Endothelial cell of umbilical vein (primary cell): ENCODE measurements around the gene YTHDF2. TPM values are rescaled to one million over a fixed set of nuclear protein-coding genes. Genes with fewer than 3 reads are reported as not detected.

Experiments
- BruUV-seq: library from RNA; stranded (reverse); fragments of 400-500 nt; replicated peaks from 2 replicates; lab custom pipeline; 2021; lab: Mats Ljungman, UMichigan
- CTCF ChIA-PET: fragments of 300-600, 350-600 bp; sonication (Branson Sonifier 250); formaldehyde crosslinking; loops from one replicate; lab custom pipeline; 2021; ENCODE audit warnings: antibody characterized with exemption, inconsistent platforms; lab: Charles Lee
- POLR2A ChIA-PET: fragments of 300-600, 350-600 bp; sonication (Branson Sonifier 250); formaldehyde crosslinking; loops from one replicate; lab custom pipeline; 2021; ENCODE audit warnings: antibody characterized with exemption, inconsistent platforms; lab: Charles Lee
- DNase-seq: peaks from one replicate; pipeline ENCODE4 v3.0.0-alpha.2; 2011; ENCODE audit warnings: low read depth, low spot score
- FAIRE-seq: peaks from 2 replicates; lab custom pipeline; 2011; peaks lifted over from hg19 to GRCh38; lab: Jason Lieb, UNC
- H2AFZ ChIP-seq: 2 replicates; pipeline ENCODE4 v1.6.0; 2012; ENCODE audit warnings: low read depth, low read length, control low read depth, inconsistent platforms
- H3K27ac ChIP-seq: 2 replicates; pipeline ENCODE4 v1.5.1; 2011; ENCODE audit warnings: low read depth, mild to moderate bottlenecking, control low read depth, low read length, moderate library complexity; ENCODE audit not compliant: insufficient read depth
- H3K27me3 ChIP-seq, 2 experiments: 2 replicates each; pipeline versions ENCODE4 v1.6.0 to v1.6.1; 2011; ENCODE audit warnings: low read length in 2 of 2, mixed read lengths in 1 of 2; ENCODE audit not compliant: control insufficient read depth in 2 of 2, insufficient read depth in 2 of 2
- H3K36me3 ChIP-seq, 2 experiments: 2 replicates in 1 of 2; 3 replicates in 1 of 2; pipeline ENCODE4 v1.5.1; 2011; ENCODE audit warnings: low read length in 2 of 2, mild to moderate bottlenecking in 1 of 2, moderate library complexity in 1 of 2; ENCODE audit not compliant: control insufficient read depth in 2 of 2, insufficient read depth in 2 of 2; ENCODE audit errors: extremely low read depth in 1 of 2
- H3K4me1 ChIP-seq: 3 replicates; pipeline ENCODE4 v1.5.1; 2011; ENCODE audit warnings: mild to moderate bottlenecking, low read length; ENCODE audit not compliant: control insufficient read depth, insufficient read depth; ENCODE audit errors: extremely low read depth
- H3K4me2 ChIP-seq: 2 replicates; pipeline ENCODE4 v1.6.1; 2011; ENCODE audit warnings: low read length, control low read depth, mixed read lengths; ENCODE audit not compliant: insufficient read depth
- H3K4me3 ChIP-seq, 3 experiments: fragments of 200-600 bp in 1 of 3; sonication (generic), shearing (Covaris generic) in 1 of 3; replicated peaks in 1 of 3; 2 replicates each; pipeline ENCODE4 v1.5.1; 2011 to 2016; ENCODE audit warnings: control low read depth in 3 of 3, low read length in 3 of 3, mild to moderate bottlenecking in 2 of 3, inconsistent platforms in 1 of 3, low read depth in 1 of 3, moderate library complexity in 1 of 3; ENCODE audit not compliant: insufficient read depth in 1 of 3
- H3K79me2 ChIP-seq: 2 replicates; pipeline ENCODE4 v1.6.0; 2012; ENCODE audit warnings: low read length, inconsistent platforms; ENCODE audit not compliant: control insufficient read depth, insufficient read depth
- H3K9ac ChIP-seq: replicated peaks from 2 replicates; pipeline ENCODE3; 2011; ENCODE audit warnings: low read length, control low read depth; ENCODE audit not compliant: insufficient read depth; ENCODE audit errors: extremely low read depth
- H3K9me1 ChIP-seq: replicated peaks from 3 replicates; pipeline ENCODE4 v1.6.0; 2011; ENCODE audit warnings: mild to moderate bottlenecking, low read length; ENCODE audit not compliant: control insufficient read depth, insufficient read depth; ENCODE audit errors: extremely low read depth
- H3K9me3 ChIP-seq: replicated peaks from 2 replicates; pipeline ENCODE4 v1.5.1; 2012; ENCODE audit warnings: low read length, inconsistent platforms; ENCODE audit not compliant: control insufficient read depth, insufficient read depth
- H4K20me1 ChIP-seq: replicated peaks from 2 replicates; pipeline ENCODE3; 2011; ENCODE audit warnings: mild to moderate bottlenecking, low read length; ENCODE audit not compliant: control insufficient read depth, insufficient read depth; ENCODE audit errors: extremely low read depth
- CTCF ChIP-seq, 2 donors: IDR thresholded peaks; 1 replicate in 1 of 2; 2 replicates in 1 of 2; pipeline ENCODE4 v1.5.1; 2011; ENCODE audit warnings: low read length in 2 of 2, mild to moderate bottlenecking in 2 of 2, moderate library complexity in 2 of 2, control low read depth in 1 of 2, inconsistent platforms in 1 of 2, low read depth in 1 of 2; ENCODE audit not compliant: insufficient read depth in 1 of 2; ENCODE audit errors: extremely low read depth in 1 of 2
- EZH2 ChIP-seq: IDR thresholded peaks from 2 replicates; pipeline ENCODE4 v1.6.1; 2012; ENCODE audit warnings: borderline replicate concordance, low read depth, mild to moderate bottlenecking, moderate library complexity, low read length, inconsistent platforms; ENCODE audit not compliant: severe bottlenecking
- FOS ChIP-seq: IDR thresholded peaks from 2 replicates; pipeline ENCODE4 v1.6.1; 2011; ENCODE audit warnings: mild to moderate bottlenecking, low read length, moderate library complexity, borderline replicate concordance; ENCODE audit not compliant: insufficient read depth
- GATA2 ChIP-seq: IDR thresholded peaks from 2 replicates; pipeline ENCODE4 v1.7.0; 2011; ENCODE audit warnings: low read depth, mild to moderate bottlenecking, moderate library complexity, mixed read lengths, low read length; ENCODE audit not compliant: insufficient read length, insufficient read depth
- JUN ChIP-seq: IDR thresholded peaks from 2 replicates; pipeline ENCODE4 v1.6.1; 2011; ENCODE audit warnings: borderline replicate concordance, low read depth; ENCODE audit not compliant: insufficient read length, insufficient read depth
- MYC ChIP-seq: IDR thresholded peaks from one replicate; pipeline ENCODE4 v1.6.1; 2011; ENCODE audit warnings: mild to moderate bottlenecking, low read depth, low read length
- POLR2A ChIP-seq: IDR thresholded peaks from 2 replicates; pipeline ENCODE4 v1.6.1; 2012; ENCODE audit warnings: low read depth, mild to moderate bottlenecking, control low read depth, low read length
- POLR2AphosphoS5 ChIP-seq: IDR thresholded peaks from 2 replicates; pipeline ENCODE4 v1.6.1; 2012; ENCODE audit warnings: low read depth, mild to moderate bottlenecking, control low read depth, low read length, moderate library complexity; ENCODE audit not compliant: insufficient read depth
- dilution Hi-C: fragments of 300-500 bp; cut with MboI; formaldehyde crosslinking; loops from one replicate; pipeline ENCODE4 v1.15.0; 2019; ENCODE audit warnings: low sequenced_read_pairs; ENCODE audit not compliant: extremely low pct_ligation_motif_present
- intact Hi-C: fragments of 100-400 bp; cut with micrococcal nuclease; formaldehyde crosslinking; loops from one replicate; pipeline ENCODE4 v1.10.0; 2022
- polyA plus RNA-seq, 4 experiments: library from polyadenylated mRNA; depleted of rRNA in 3 of 4; stranded (reverse) in 3 of 4; unstranded in 1 of 4; fragments of >200 nt; gene quantifications; 2 replicates each; pipeline versions ENCODE4 v1.2.1 to v1.2.3, GENCODE V29; 2011 to 2012; ENCODE audit warnings: missing spikeins in 1 of 4
- total RNA-seq: library from RNA; stranded (reverse); gene quantifications from 2 replicates; pipeline ENCODE4 v1.2.3, GENCODE V29; 2021
- TF ChIP-seq, protein P1 (sequence below): IDR thresholded peaks from 2 replicates; pipeline ENCODE4 v1.6.1; 2011; ENCODE audit not compliant: insufficient read depth, insufficient read length

Gene YTHDF2
- total and polyA plus RNA-seq, 2 donors (not counting 3 experiments of a cell fraction or from before 2014, with no cell fraction given): 72.4 to 105 TPM

- Histone ChIP-seq H4K20me1 (peaks cover 16% of the 10 kb centered on the region), H3K36me3 (peaks cover 13 to 22% of the 10 kb centered on the region in 2 experiments), H3K9ac (no peak overlapping the region), H3K9me1 (no peaks in the 10 kb centered on the region), H3K9me3 (no peaks in the 10 kb centered on the region), H3K79me2 (peaks cover 100% of the 10 kb centered on the region), H3K27me3 (no peaks in the 10 kb centered on the region), H3K4me3 (no peak overlapping the region), H2AFZ (no peak overlapping the region), H3K4me1 (peaks cover 49% of the 10 kb centered on the region), H3K27ac (peak overlapping the region; percentile 30), H3K4me2 (peak overlapping the region; percentile 59)
- BruUV-seq: no TSS peak
- DNase-seq: no peak
- CTCF ChIA-PET: interaction anchor here (0.9 to 2.3 kb wide), 3 partner anchors 9 to 102 kb away, joined by 3 to 12 read pairs (median 3); partner anchors contain the start of gene YTHDF2
- intact Hi-C loops (no loop called here), dilution Hi-C loops (no loop called here)
- POLR2A ChIA-PET: interaction anchor here (0.6 kb wide), 1 partner anchor 457 kb away, joined by 8 read pairs; no protein-coding TSS in a partner anchor
- no peak for FAIRE-seq
- TF ChIP-seq EZH2 (no peak), GATA2 (no peak), POLR2A (no peak), JUN (no peak)
These were observed 9.0 kb downstream of the YTHDF2 start for GRCh38 chr1:28745653-28746173.

DNA sequence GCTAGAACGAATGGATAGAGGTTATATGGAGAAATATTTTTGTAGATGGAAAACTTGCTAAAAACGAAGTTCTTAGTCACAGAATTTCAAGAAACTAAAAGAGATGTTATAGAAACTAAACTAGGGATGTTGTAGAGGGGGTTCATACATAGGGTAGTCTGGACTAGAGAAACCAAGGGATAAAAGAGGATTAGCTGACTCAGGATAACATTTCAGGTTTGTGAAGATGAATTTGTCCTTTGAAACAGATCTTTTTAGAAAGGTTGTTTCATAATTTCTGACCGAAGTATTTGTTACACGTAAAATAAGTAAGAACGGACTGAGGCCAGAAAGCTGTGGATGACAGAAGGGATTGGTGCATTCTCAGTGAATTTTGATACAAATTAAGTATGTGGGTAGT, 13.6 kb downstream of the YTHDF2 start:
- Histone ChIP-seq H3K9ac (no peak overlapping the region), H3K4me1 (peaks cover 46% of the 10 kb centered on the region), H3K27me3 (no peaks in the 10 kb centered on the region), H3K36me3 (no peaks in the 10 kb centered on the region), H2AFZ (no peak overlapping the region), H3K9me3 (no peaks in the 10 kb centered on the region), H3K27ac (no peak overlapping the region), H3K4me2 (peak overlapping the region; percentile 59), H3K4me3 (no peak overlapping the region), H3K79me2 (peaks cover 100% of the 10 kb centered on the region), H3K9me1 (no peaks in the 10 kb centered on the region), H4K20me1 (peaks cover 32% of the 10 kb centered on the region)
- DNase-seq (no peak), FAIRE-seq (no peak)
- intact Hi-C loops (no loop called here), dilution Hi-C loops (no loop called here)
- TF ChIP-seq, protein P1, sequence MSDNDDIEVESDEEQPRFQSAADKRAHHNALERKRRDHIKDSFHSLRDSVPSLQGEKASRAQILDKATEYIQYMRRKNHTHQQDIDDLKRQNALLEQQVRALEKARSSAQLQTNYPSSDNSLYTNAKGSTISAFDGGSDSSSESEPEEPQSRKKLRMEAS: no peak
- TF ChIP-seq POLR2A (no peak), EZH2 (no peak), POLR2AphosphoS5 (no peak), GATA2 (no peak), FOS (no peak), CTCF (IDR thresholded peaks at IDR 0.05; ENCODE audit: extremely low read depth in 1 of 2, insufficient read depth in 1 of 2, low read depth in 1 of 2, low read length in 2 of 2) (no peak), JUN (no peak), MYC (no peak)
- no TSS peak for BruUV-seq
- POLR2A ChIA-PET: no interaction called here
- CTCF ChIA-PET: interaction anchor here (3.7 kb wide), 1 partner anchor 14 kb away, joined by 32 read pairs; the partner anchor contains the start of gene YTHDF2
